Nephron progenitor cell (in vitro differentiated cells): Measurements from ENCODE around the gene HUWE1.

Experiments used
- DNase-seq: peaks from one replicate; pipeline ENCODE4 v3.0.0; 2021
- H3K27ac Mint-ChIP-seq: 2 replicates; pipeline ENCODE4 v1.8.0; 2021; ENCODE audit warnings: mild to moderate bottlenecking, moderate library complexity, mixed read lengths
- H3K27me3 Mint-ChIP-seq: 2 replicates; pipeline ENCODE4 v1.8.0; 2021; ENCODE audit warnings: mild to moderate bottlenecking, low read depth, mixed read lengths; ENCODE audit not compliant: poor library complexity
- H3K36me3 Mint-ChIP-seq: 2 replicates; pipeline ENCODE4 v1.8.0; 2021; ENCODE audit warnings: low read depth, mixed read lengths
- H3K4me1 Mint-ChIP-seq: 2 replicates; pipeline ENCODE4 v1.8.0; 2021; ENCODE audit warnings: mixed read lengths
- H3K4me3 Mint-ChIP-seq: 2 replicates; pipeline ENCODE4 v1.8.0; 2021; ENCODE audit warnings: mild to moderate bottlenecking, moderate library complexity, mixed read lengths
- H3K9me3 Mint-ChIP-seq: 2 replicates; pipeline ENCODE4 v1.8.0; 2021; ENCODE audit warnings: mild to moderate bottlenecking, moderate library complexity, mixed read lengths
- TF ChIP-seq, protein P1 (sequence below): fragments of 200-600 bp; sonication (generic); IDR thresholded peaks from 2 replicates; pipeline ENCODE4 v1.5.0; 2021; ENCODE audit warnings: antibody characterized with exemption

The HUWE1 gene

DNA sequence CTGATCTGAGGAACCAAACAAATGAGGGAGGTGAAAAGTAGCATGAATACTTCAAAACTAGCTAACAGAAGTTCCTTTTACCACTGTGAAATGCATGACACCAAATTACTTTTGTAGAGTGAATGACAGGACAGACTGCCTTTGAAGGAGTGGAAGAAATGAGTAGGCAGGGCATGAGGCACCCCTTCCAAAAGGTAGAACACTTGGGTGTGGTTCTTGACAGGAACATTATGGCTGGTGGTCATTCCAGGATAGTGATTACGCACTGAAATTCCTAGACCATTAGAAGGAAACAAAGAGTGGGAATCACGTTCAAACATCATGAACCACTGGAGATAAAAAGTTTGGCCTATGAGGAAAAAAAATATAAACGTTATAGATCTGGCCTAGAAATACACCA, 4.9 kb downstream of the HUWE1 start:
- Mint-ChIP-seq H3K4me3 (peak overlapping the region; percentile 96), H3K4me1 (peaks cover 15% of the 10 kb centered on the region), H3K27ac (no peak overlapping the region), H3K36me3 (peaks cover 38% of the 10 kb centered on the region), H3K9me3 (peaks cover 42% of the 10 kb centered on the region), H3K27me3 (no peaks in the 10 kb centered on the region)
- DNase-seq = no peak
- TF ChIP-seq, protein P1, sequence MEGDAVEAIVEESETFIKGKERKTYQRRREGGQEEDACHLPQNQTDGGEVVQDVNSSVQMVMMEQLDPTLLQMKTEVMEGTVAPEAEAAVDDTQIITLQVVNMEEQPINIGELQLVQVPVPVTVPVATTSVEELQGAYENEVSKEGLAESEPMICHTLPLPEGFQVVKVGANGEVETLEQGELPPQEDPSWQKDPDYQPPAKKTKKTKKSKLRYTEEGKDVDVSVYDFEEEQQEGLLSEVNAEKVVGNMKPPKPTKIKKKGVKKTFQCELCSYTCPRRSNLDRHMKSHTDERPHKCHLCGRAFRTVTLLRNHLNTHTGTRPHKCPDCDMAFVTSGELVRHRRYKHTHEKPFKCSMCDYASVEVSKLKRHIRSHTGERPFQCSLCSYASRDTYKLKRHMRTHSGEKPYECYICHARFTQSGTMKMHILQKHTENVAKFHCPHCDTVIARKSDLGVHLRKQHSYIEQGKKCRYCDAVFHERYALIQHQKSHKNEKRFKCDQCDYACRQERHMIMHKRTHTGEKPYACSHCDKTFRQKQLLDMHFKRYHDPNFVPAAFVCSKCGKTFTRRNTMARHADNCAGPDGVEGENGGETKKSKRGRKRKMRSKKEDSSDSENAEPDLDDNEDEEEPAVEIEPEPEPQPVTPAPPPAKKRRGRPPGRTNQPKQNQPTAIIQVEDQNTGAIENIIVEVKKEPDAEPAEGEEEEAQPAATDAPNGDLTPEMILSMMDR = no peak

DNA sequence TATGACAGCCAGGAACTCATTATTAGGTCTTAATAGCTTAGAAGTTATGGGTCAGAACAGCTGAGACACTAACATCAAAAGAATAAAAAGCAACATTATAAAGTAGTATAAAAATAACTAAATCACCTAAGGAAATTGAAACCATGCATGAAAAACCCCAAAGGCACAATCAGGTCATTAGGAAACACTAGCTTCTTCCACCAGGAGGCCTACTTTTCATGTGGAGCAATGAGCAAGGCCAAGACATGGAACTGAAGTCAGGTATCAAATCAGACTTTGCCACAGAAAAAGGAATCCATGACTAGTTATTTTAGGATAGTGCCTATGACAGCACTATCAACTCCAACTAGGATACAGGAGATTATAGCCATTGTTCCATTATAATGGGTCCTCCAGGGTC, 7.9 kb downstream of the HUWE1 start:
- no peak overlapping the region for H3K27ac Mint-ChIP-seq
- H3K27me3 Mint-ChIP-seq = no peaks in the 10 kb centered on the region
- H3K4me3 Mint-ChIP-seq = no peak overlapping the region
- H3K36me3 Mint-ChIP-seq = peaks cover 56% of the 10 kb centered on the region
- H3K9me3 Mint-ChIP-seq = peaks cover 22% of the 10 kb centered on the region
- DNase-seq = no peak
- TF ChIP-seq, protein P1 = no peak
- H3K4me1 Mint-ChIP-seq = peaks cover 15% of the 10 kb centered on the region

DNA sequence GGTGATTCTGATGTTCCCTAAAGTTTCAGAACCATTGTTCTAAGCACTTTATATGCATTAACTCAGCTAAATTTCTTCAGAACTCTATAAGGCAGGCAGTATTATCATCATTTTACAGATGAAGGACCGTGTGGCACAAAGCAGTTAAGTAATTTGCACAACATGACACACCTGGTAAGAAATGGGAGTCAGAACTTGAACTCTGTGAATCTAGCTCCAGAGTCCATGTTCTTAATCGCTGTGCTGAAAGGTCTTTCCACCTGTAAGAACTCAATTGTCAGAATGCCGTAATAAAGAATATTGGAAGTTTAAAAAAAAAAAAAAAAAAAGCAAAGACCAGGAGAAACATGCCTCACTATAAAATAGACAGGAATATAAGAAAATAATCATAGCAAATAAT, 9.2 kb downstream of the HUWE1 start:
- no peak overlapping the region for H3K4me3 Mint-ChIP-seq

DNA sequence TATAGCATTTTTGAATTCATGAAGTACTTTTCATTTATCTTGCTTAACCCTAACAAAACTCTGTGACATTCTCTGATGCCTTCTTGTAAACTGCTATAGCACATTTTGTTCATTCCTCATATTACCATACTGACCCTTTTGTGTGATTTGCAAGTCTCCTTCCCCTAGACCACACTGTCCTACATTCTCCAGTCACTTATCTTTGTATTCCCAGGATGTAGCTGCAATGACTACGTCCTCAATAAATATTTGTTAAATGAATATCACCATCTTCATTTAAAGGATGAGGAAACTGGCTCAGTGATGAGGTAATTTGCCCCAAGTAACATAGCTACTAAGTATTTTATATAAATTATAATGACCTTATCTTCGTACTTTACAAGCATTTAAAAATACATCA, 11.9 kb downstream of the HUWE1 start:
- H3K27me3 Mint-ChIP-seq = no peaks in the 10 kb centered on the region

More for the DNA sequence above, 9.2 kb downstream of the HUWE1 start:
- TF ChIP-seq, protein P1 = no peak
- Mint-ChIP-seq H3K27ac (no peak overlapping the region), H3K36me3 (peaks cover 58% of the 10 kb centered on the region), H3K9me3 (peaks cover 14% of the 10 kb centered on the region), H3K4me1 (peaks cover 11% of the 10 kb centered on the region), H3K27me3 (no peaks in the 10 kb centered on the region)
- no peak for DNase-seq

DNA sequence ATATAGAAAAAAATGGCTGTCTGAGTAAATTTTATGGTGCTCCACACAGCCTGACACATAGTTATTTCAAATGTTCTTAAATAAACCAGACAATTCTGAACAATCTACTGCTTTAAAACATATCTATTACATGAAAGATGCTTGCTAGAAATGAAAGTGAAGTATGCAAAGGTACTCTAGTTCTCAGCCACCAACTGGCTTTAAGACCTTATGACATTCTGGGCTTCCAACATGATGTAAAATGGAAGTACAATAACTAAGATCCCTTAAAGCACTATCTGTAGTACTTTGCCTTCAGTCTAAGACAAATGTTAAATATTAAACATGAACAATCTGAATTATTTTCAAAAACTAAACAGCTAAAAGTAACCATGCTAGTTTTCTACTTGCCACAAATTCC, 17.3 kb downstream of the HUWE1 start:
- Mint-ChIP-seq H3K36me3 (peaks cover 60% of the 10 kb centered on the region), H3K27ac (no peak overlapping the region), H3K27me3 (no peaks in the 10 kb centered on the region), H3K4me1 (no peaks in the 10 kb centered on the region), H3K4me3 (no peak overlapping the region), H3K9me3 (peaks cover 26% of the 10 kb centered on the region)
- DNase-seq = no peak
- TF ChIP-seq, protein P1 = no peak

More for the DNA sequence above, 11.9 kb downstream of the HUWE1 start:
- no peak for DNase-seq
- Mint-ChIP-seq H3K9me3 (peaks cover 9% of the 10 kb centered on the region), H3K36me3 (peaks cover 51% of the 10 kb centered on the region), H3K4me1 (no peaks in the 10 kb centered on the region), H3K4me3 (no peak overlapping the region), H3K27ac (no peak overlapping the region)
- TF ChIP-seq, protein P1 = no peak

DNA sequence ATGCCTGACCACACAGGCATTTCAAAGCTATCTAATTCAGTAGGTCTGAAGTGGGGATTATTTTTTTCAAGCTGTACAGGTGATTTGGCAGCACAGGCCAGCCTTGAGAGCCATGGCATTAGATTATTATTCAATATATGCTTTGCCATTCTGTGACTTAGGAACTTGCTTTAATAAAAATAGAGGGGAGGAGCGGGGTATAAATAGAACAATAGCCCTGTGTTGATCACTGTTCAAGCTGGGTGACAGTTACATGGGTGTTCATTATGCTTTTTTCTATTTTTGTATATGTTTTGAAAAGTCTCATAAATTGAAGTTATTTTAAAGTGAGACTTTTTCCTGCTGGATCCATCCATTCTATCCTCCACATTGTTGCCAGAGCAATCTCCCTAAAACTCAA, 20.3 kb downstream of the HUWE1 start:
- H3K9me3 Mint-ChIP-seq = peaks cover 40% of the 10 kb centered on the region
- peaks cover 77% of the 10 kb centered on the region for H3K36me3 Mint-ChIP-seq
- DNase-seq = no peak
- no peaks in the 10 kb centered on the region for H3K4me1 Mint-ChIP-seq
- H3K4me3 Mint-ChIP-seq = no peak overlapping the region
- H3K27me3 Mint-ChIP-seq = no peaks in the 10 kb centered on the region
- no peak overlapping the region for H3K27ac Mint-ChIP-seq
- TF ChIP-seq, protein P1 = no peak
